DMS 273 treated with DMSO at 0.1 percent for 48 hours (cell line): ENCODE measurements around the gene MROH2A.
"Not testable (repeated sequence)": the region's sequence is repeated elsewhere in the genome, so short reads cannot be mapped to it uniquely, and the experiment has no call there.

Source experiments
- DNase-seq: peaks from one replicate; lab custom pipeline; 2025; lab: John Stamatoyannopoulos, UW

MROH2A gene

GRCh38 chr2:233858331-233858730 is 80.2 kb downstream of the MROH2A start:
- DNase-seq, result no peak

DNA sequence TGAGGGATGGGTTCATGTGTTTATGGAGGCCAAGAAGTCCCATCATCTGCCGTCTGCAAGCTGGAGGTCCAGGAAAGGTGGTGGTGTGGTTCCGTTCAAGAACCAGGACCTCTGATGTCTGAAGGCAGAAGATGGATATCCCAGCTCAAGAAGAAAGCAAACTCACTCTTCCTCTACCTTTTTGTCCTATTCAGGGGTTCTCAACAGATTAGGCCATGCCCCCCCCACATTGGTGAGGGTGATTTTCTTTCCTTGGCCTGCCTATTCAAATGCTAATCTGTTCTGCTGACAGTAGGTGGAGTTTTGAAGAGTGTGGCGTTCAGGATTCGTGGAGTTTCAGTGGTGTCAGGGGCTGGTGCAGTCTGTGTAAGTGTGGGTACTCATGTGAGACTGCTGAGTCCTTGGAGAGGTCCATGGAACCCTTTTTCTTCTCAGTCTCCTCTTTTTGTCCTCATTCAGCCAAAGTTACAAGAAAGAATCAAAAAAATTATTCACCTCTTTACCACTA is 84.2 kb downstream of the MROH2A start:
- DNase-seq, result no peak

DNA sequence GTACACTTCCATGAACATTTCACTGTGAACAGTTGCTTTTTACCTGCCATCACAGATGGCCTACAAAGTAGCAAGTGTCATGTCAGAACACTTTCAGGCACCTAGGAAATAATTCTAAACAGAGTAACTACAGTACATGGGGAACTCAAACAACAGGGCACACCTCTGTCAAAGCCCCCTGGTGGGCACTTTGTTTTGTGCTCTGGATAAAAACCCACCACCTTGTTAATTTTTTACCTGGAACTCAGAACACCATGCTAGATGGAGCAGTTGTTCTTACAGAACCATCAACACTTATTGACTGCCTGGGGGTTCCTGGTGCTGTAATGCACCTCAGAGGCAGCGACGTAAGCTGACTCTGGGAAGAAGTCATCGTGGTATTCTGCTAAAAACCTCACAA is 87.7 kb downstream of the MROH2A start:
- DNase-seq, result no peak

- DNase-seq, result no peak
Observed at GRCh38 chr2:233866479-233866878, 88.3 kb downstream of the MROH2A start.

DNA sequence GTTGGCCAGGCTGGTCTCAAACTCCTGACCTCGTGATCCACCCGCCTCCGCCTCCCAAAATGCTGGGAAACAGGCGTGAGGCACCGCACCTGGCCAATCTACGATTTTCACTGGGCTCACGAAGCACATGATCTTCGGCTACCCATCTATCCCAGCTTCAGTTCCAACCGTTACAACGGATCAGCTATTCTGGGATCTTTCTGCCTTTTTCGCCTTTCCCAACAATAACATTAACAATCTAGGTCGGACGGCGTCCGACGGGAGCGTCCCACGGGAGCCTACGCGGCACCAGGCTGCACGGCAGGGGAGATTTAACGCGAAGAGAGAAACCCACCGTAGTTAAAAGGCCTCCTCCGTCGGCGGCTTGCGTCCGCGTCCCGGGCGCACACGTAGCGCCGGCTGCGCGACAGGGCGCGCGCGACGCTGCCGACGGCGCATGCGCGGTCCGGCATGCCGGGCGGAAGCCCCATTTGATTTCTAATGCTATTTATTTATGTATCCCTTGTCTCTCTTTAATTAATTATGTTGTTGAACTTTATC is 89.9 kb downstream of the MROH2A start, which contains the start of gene MSL3B:
Gene MSL3B (minus strand): TSS at position 394 of the 540 bp plus-strand sequence.
- no peak for DNase-seq

GRCh38 chr2:233871432-233871831 is 93.3 kb downstream of the MROH2A start:
- no peak for DNase-seq

GRCh38 chr2:233872125-233872524 is 94.0 kb downstream of the MROH2A start:
- not testable (repeated sequence) for DNase-seq

GRCh38 chr2:233882353-233882752 is 104.2 kb downstream of the MROH2A start:
- DNase-seq, result no peak
